DOHH2 (cell line): ENCODE results near the gene PHC2.

Source experiments
- H3F3A ChIP-seq: fragments of 200-600 bp; sonication (generic), shearing (Covaris generic); 2 replicates; pipeline ENCODE4 v1.6.0; 2016; ENCODE audit warnings: antibody characterized with exemption, mild to moderate bottlenecking; ENCODE audit not compliant: control insufficient read depth, insufficient read depth
- H3K27ac ChIP-seq: fragments of 200-600 bp; sonication (generic); 2 replicates; pipeline ENCODE4 v1.5.1; 2014; ENCODE audit warnings: low read depth, mild to moderate bottlenecking, low read length, moderate library complexity
- H3K27me3 ChIP-seq: fragments of 200-600 bp; sonication (generic); 2 replicates; pipeline ENCODE4 v1.6.1; 2014; ENCODE audit warnings: mild to moderate bottlenecking, low read length, mixed read lengths; ENCODE audit not compliant: control insufficient read depth
- H3K36me3 ChIP-seq: fragments of 200-600 bp; sonication (generic); 2 replicates; pipeline ENCODE4 v1.6.1; 2014; ENCODE audit warnings: mild to moderate bottlenecking, low read length, moderate library complexity, mixed read lengths; ENCODE audit not compliant: control insufficient read depth
- H3K4me1 ChIP-seq: fragments of 200-600 bp; sonication (generic); 2 replicates; pipeline ENCODE4 v1.6.1; 2014; ENCODE audit warnings: mild to moderate bottlenecking, low read length, mixed read lengths; ENCODE audit not compliant: control insufficient read depth
- H3K4me2 ChIP-seq: fragments of 200-600 bp; sonication (generic); 2 replicates; pipeline ENCODE4 v1.6.0; 2014; ENCODE audit warnings: mild to moderate bottlenecking, low read length, moderate library complexity
- H3K4me3 ChIP-seq: fragments of 200-600 bp; sonication (generic); 2 replicates; pipeline ENCODE4 v1.5.1; 2014; ENCODE audit warnings: mild to moderate bottlenecking, low read length, mixed read lengths
- H3K79me2 ChIP-seq: fragments of 200-600 bp; sonication (generic); 2 replicates; pipeline ENCODE4 v1.6.1; 2014; ENCODE audit warnings: mild to moderate bottlenecking, low read length, mixed read lengths; ENCODE audit not compliant: control insufficient read depth
- H3K9me2 ChIP-seq: fragments of 200-600 bp; sonication (generic); replicated peaks from 2 replicates; pipeline ENCODE4 v1.6.1; 2014; ENCODE audit warnings: mild to moderate bottlenecking, low read length, mixed read lengths; ENCODE audit not compliant: control insufficient read depth
- H3K9me3 ChIP-seq: fragments of 200-600 bp; sonication (generic); 2 replicates; pipeline ENCODE4 v1.6.1; 2014; ENCODE audit warnings: antibody characterized with exemption, low read length, mixed read lengths; ENCODE audit not compliant: control insufficient read depth, insufficient read depth
- H4K20me1 ChIP-seq: fragments of 200-600 bp; sonication (generic); 2 replicates; pipeline ENCODE4 v1.6.0; 2014; ENCODE audit warnings: low read depth, mild to moderate bottlenecking, antibody characterized with exemption, low read length, moderate library complexity; ENCODE audit not compliant: control insufficient read depth, insufficient read depth
- CTCF ChIP-seq: fragments of 200-600 bp; sonication (generic); IDR thresholded peaks from one replicate; pipeline ENCODE4 v1.5.1; 2014; ENCODE audit warnings: antibody characterized with exemption, mild to moderate bottlenecking, low read depth, low read length; ENCODE audit not compliant: poor library complexity, severe bottlenecking
- EZH2phosphoT487 ChIP-seq: fragments of 200-600 bp; sonication (generic); IDR thresholded peaks from 2 replicates; pipeline ENCODE4 v1.6.1; 2017; ENCODE audit warnings: borderline replicate concordance, mild to moderate bottlenecking, antibody characterized with exemption, low read length, moderate library complexity, mixed read lengths

Gene PHC2

GRCh38 chr1:33321178-33321577 lies 109.7 kb downstream of the PHC2 start:
- H3K9me2 ChIP-seq, result no peaks in the 10 kb centered on the region
- TF ChIP-seq CTCF, result no peak
- TF ChIP-seq EZH2phosphoT487, result no peak
- no peaks in the 10 kb centered on the region for H3K79me2 ChIP-seq
- peaks cover 33% of the 10 kb centered on the region for H3K36me3 ChIP-seq
- no peak overlapping the region for H3K4me2 ChIP-seq
- H3K27me3 ChIP-seq, result peaks cover 25% of the 10 kb centered on the region
- peaks cover 7% of the 10 kb centered on the region for H3K4me1 ChIP-seq
- no peaks in the 10 kb centered on the region for H3F3A ChIP-seq
- no peak overlapping the region for H3K4me3 ChIP-seq
- H4K20me1 ChIP-seq, result no peaks in the 10 kb centered on the region
- no peak overlapping the region for H3K27ac ChIP-seq
- no peaks in the 10 kb centered on the region for H3K9me3 ChIP-seq

DNA sequence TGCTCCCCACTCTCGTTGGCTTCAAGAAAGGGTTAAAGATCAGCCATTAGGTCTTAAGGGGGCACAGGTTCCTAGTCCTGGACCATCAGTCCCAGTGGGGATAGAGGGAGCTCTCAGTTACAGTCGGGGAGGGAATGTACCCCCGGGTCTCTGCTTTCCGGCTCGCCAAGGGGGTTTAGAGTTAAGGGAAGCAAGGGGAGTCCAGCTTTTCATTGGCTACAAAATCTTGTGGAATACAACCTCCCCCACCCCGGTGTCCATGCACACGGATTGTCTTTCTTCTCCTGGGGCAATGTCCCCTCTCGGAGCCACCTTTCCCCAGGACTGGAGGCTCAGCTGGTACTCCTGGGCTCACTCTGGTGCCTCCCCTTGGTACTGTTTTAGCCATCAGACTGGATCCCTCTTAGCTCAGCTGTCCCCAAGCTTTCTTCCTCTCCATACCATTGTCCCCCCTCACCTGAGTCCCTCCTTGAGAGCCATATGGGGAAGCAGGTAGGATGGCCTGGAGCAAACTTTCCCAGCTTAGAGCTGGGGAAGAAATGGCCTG lies 110.2 kb downstream of the PHC2 start, which contains the start of gene A3GALT2:
Gene A3GALT2, minus strand, starts transcription at position 480 of the 547 bp plus-strand sequence. Its CDS starts 0 bp downstream, at position 480.
- Histone ChIP-seq H3K79me2 (no peaks in the 10 kb centered on the region), H3K9me2 (no peaks in the 10 kb centered on the region), H3K27ac (no peak within 1 kb of the TSS), H3K27me3 (peaks cover 26% of the 10 kb centered on the region), H3K4me1 (peaks cover 7% of the 10 kb centered on the region), H3K36me3 (peaks cover 28% of the 10 kb centered on the region), H3K4me2 (no peak within 1 kb of the TSS), H4K20me1 (no peaks in the 10 kb centered on the region), H3F3A (no peaks in the 10 kb centered on the region), H3K4me3 (no peak within 1 kb of the TSS), H3K9me3 (no peaks in the 10 kb centered on the region)
- TF ChIP-seq EZH2phosphoT487, result no peak
- no peak for TF ChIP-seq CTCF

GRCh38 chr1:33319949-33320618 lies 110.8 kb downstream of the PHC2 start:
- peaks cover 7% of the 10 kb centered on the region for H3K4me1 ChIP-seq
- no peaks in the 10 kb centered on the region for H3K9me3 ChIP-seq
- no peaks in the 10 kb centered on the region for H3F3A ChIP-seq
- no peaks in the 10 kb centered on the region for H3K79me2 ChIP-seq
- H3K4me3 ChIP-seq, result no peak overlapping the region
- no peaks in the 10 kb centered on the region for H3K9me2 ChIP-seq
- H3K36me3 ChIP-seq, result peaks cover 22% of the 10 kb centered on the region
- H3K27me3 ChIP-seq, result peaks cover 28% of the 10 kb centered on the region
- H4K20me1 ChIP-seq, result no peaks in the 10 kb centered on the region
- no peak overlapping the region for H3K4me2 ChIP-seq
- TF ChIP-seq CTCF (no peak), EZH2phosphoT487 (no peak)
- no peak overlapping the region for H3K27ac ChIP-seq
